NCI-H2107 treated with DMSO at 0.1 percent for 48 hours (cell line): ENCODE results near the gene STUM.

ENCODE experiments used
- DNase-seq: peaks from one replicate; lab custom pipeline; 2025; ENCODE audit not compliant: unreplicated experiment; lab: John Stamatoyannopoulos, UW

Gene STUM

DNA sequence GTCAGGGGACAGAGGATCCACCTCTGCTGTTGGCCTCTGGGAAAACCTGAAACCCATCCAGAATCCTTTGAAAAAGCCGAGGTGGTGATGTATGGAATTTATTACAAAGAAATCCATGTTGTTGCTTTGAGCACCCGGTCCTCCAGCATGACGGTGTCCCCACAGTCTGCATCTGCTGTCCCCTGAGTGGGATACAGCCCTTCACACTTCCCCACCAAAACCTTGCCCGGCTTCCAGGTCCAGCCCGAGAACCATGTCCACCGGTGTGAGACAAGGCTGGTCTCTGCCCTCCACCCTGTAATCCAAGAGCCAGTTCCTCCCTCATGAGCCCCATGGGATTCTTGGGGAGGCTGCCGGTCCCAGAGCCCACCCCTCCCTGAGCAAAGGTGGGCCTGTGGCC lies 70.5 kb downstream of the STUM start:
- DNase-seq: no peak

DNA sequence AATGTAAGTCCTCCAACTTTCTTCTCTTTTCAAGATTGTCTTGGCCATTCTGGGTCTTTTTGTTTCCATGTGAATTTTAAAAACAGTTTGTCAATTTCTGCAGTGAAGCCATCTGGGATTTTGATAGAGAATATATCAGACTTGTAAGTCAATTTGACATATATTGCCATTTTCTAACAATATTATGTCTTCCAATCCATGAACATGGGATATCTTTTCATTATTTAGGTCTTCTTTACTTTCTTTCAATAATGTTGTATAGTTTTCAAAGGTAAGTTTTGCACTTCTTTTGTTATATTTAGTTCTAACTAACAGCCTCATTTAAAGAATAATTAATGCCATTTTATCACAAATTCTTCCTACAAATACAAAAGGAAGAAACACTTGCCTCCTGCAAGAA lies 73.4 kb downstream of the STUM start:
- DNase-seq: no peak

DNA sequence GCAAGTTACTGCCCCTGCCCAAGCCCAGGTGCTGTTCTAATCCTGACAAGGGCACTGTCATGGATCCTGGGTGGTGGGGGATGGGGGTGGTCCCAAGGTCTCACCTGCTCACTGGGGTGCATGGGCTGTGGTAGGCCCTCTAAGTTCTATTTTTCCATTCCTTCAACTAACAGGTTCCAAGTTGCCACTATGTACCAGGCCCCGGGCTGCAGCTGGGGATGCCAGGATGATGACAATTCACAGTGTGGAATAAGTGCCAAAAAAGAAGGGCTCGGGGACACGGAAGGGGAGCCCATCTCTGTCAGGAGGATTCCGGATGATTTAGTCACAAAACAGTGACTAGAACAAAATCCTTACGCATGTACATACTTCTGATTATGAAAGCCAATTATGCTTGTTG lies 76.0 kb downstream of the STUM start:
- no peak for DNase-seq

DNA sequence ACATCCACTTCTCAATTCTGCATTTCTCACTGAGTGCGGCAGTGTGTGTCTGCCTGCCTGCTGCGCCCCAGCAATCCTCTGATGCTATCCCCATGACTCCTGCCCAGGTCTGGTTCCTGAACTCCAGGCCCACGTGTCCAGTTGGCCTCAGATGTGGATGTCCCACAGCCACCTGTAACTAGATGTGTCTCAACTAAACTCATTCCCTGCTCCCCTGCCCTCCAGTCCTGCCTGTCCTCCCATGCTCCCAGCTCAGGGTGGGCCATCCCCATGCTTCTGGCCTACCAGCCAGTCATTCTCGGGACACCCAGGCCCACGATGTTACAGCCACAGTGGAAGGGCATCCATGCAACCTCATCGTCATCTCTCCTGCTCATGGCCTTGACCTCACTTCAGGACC lies 76.8 kb downstream of the STUM start:
- DNase-seq: no peak

DNA sequence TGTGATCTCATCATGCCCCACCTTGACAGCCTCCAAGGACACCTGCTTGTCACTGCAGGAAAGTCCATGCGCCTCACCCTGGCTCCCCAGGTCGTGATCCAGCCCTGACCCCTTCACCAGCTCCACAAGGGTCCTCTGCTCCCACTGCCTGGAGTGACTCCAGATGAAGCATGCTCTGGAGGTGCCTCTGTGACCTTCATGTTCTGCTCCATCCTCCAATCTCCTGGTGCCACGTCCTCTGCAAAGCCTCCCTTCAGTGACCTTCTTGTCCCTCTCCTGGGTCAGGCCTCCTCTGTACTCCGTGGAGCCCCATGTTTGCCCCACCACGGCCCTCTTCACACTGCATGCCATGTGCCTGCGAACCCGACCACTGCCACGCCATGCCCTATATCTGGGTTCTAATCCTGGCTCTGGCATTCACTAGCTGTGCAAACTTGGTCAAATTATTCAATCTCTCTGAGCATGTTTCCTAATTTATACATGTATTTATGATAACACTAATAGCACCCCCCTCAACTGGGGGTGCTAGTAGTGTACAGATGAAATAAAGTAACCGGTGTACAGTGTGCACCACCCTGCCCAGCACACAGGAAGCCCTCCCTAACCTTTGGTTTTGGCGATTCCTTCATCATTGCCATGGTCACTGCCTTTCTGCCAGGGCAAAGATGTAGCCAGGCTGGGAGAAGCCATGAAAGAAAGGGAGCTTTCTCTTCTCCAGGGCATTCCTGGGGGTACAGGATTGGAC lies 77.4 kb downstream of the STUM start:
- DNase-seq: no peak

DNA sequence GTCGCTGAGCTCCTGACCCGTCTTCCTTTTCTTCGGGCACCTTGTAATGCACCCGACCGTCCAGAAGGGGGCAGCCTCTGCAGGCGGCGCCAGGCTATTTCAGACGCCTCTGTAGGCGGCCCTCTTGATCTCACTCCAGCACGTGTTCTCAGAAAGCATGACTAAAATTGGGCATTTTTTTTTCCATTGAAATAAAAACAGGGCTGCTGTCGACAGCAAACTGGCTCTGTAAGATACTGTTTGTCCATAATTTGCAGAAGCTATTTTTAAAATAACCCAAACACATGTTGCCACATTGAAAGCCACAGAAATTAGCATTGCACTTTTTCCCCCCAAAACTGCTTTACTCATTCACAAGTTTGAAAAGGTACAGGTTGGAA lies 78.0 kb downstream of the STUM start:
- DNase-seq: no peak

DNA sequence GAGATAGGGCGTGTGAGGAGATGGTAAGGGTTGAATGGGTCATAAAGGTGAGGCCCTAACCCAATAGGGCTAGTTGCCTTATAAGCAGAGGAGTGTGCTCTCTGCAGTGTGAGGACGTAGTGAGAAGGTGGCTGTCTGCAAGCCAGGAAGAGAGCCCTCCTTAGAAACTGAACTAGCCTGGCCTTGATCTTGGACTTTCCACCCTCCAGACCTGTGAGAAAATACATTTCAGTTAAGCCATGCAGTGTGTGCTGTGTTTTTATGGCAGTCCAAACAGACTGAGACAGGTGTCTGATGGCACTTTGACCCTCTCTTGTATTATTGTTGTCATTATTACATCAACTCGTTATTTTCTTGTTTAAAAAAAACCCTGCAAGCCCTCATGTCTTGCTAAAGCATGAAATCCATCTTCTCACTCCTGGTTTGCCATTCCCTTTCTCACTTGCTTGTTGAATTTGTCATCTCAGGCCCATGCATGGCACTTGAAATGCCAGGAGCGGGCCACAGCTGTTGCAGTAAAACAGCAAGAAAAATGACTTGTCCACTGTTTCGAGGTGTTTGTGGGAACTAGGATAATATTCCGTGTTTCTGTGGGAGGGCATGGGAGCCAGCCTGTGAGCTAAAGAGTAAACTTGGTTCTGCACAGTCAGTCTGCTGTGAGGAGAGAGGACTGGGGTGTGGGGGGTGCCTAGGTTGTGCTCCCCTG lies 78.6 kb downstream of the STUM start:
- DNase-seq: no peak

DNA sequence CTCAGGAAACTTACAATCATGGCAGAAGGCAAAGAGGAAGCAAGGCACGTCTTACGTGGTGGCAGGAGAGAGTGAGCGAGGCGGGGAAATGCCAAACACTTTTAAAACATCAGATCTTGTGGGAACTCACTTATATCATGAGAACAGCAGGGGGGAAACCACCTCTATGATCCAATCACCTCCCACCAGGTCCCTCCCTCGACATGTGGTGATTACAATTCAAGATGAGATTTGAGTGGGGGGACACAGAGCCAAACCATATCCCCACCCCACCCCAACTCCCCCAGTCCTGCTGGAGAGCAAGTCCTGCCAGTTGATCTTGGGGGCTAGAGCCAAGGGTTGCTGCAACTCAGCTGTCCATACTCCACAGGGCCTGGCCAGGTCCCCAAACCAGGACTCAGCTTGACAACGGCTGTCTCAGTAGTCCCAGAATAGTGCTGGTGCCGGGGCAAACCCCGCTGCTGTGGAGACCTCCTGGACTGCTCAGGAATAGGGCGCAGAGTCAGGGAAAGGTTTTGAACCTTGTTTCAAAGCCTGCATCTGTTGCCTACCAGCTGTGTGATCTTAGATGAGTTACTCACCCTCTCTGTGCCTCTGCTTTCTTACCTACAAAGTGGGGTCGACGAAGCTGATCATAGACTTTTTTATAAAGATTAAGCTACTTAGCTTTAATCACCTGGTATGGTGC lies 79.5 kb downstream of the STUM start:
- DNase-seq: no peak

DNA sequence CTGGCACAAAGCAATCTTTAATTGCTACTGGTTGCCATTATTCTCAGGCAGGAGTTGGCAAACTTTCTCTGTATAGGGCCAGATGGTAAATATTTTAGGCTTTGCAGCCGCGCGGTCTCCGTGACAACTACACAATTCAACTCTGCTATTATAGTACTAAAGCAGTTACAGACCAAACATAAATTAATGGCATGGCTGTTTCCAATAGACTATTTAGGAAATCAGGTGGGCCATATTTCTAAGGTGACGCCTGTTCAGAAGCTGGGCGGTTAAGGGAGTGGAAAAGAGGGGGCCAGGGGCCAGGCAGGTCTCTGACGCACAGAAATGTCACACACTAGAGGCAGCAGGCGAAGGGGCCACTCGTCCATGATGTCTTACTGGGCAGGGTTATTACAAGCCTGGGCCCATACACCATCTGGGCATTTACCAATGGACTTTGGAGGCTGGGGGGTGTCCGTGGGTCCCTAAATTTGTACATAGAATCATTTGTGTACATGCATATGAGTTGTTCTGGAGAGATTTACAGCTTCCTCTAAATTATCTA lies 80.1 kb downstream of the STUM start:
- DNase-seq: no peak

DNA sequence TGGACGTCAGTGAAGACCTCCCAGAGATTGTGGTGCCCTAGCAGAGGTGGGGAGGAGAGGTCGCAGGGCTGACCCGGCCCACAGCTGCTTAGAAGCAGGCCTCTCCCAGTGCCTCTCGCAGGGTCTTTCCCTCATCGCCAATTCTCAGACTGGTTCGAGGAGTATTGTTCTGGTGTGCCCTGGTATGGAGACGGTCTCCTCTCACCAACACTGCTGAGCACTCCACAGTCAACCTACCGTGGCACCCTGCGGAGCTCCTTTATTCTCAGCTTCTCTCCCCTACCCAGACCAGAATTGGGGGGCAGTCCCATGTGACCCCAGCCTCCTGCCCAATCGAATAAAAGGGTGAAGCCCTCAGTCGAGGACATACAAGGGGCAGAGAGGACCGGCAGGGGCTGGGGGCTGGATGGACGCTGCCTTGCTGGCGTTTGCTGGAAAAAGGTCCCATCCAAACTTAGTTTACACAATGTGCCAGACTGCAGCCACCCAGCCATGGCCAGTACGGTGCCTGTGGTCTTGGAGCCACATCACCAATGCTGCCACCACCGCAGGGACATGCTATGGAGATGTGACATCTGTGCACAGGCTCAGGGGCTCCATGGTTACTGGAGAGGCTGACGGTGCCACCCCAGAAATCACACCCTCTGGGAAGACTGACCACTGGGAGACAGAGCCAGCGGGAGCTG lies 80.8 kb downstream of the STUM start:
- no peak for DNase-seq

DNA sequence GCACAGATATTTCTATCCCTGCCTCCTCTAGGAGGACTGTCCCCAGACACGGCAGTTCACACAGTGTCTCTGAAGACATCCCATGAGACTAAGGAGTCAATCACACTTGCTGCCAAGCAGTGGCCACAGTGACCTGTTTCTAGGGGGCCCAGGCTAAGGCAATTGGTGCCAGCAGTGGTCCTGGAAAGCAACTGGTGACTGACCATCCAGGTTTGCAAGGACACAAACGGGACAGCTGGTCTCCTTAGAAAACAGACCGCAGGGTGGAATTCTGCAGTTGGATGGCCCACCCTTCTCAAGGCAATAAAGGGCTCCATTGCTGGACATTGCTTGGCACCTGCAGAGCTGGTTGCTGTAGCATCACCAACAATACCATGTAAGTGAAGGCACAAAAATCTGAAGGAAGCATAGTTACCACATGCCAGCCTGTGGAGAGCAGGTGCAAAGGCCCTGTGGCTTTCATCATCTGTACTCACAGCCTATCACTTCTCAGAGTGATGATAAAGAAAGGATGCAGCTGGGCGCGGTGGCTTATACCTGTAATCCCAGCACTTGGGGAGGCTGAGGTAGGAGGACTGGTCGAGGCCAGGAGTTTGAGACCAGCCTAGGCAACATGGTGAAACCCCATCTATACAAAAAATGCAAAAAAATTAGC lies 81.5 kb downstream of the STUM start:
- DNase-seq: no peak

DNA sequence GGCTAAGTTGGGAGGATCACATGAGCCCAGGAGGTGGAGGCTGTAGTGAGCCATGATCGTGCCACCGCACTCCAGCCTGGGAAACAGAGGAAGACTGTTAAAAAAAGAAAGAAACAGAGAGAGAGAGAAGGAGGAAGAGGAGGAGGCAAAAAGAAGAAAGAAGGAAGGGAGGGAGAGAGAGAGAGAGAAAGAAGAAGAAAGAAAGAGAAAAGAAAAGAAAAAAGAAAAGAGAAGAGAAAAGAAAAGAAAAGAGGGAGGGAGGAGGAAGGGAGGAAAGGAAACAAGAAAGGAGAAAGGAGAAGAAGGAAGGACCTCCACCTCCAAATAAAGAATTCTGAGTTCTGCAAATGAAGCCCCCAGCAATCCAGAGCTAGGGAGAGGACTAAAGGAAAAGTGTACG lies 82.0 kb downstream of the STUM start:
- no peak for DNase-seq

DNA sequence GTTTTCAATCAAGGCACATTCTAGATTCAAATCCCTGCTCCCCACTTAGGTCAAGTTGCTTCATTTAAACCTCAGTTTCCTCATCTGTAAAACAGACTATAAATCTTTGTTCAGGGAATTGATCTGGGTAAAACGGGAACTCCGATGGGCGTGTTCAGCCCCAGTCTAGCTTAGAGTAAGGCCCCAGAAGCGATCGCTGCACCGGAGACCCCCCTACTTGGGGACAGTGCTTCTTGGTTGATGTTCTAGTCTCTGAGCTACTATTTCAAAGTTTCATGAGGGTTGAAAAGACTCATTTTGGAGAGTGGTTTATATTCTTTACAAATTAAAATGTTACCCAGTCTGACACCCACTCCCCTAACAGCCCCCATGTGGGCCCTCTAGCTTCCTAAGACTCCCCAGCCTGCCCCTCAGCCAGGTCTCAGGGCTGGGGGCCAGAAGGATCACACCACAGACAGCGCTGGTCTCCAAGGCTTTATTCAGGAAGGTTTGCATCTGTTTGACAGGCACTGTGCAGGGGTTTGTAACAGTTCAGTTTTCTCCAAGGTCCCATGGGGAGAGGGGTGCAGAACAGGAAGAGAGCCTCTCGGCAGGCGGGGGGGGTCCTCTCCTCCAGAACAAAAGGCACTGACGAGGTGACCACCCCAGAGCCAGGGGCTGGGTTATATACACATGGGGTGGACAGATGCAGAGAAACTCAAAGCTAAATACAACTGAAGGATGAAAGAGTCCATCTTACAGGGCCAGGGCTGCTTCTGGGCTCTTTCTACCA lies 82.9 kb downstream of the STUM start:
- no peak for DNase-seq

DNA sequence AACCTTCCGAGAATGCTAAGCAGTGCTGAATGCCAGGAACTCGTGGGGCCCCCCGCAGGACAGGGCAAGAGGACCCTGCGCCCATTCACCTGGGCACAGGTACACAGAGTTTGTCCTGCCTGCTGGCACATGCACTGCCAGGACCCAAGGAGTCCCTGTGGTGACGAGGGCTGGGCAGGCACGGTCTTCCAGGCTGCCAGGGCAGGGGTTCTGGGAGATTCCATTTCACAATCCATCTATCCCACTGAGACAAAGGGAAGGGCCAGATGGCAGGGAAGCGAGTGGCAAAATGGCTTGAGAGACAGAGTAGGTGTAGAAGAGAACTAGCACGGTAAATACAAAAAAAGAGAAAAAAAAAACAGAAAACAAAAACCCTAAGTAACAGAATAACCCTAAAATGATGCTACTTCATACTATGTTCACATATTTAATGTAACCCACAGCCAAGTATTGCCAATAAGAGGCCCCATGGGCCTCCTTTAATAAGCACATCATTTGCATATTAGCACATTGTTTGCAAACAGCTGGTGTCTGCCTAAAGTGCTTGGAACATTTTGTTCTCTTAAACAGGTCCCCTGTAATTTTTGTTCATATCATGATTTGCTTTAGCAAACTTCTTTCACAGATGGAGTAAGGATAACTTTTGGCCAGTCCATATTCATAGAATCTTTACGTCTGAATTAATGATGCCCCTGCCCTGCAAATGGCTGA lies 83.8 kb downstream of the STUM start:
- DNase-seq: no peak

DNA sequence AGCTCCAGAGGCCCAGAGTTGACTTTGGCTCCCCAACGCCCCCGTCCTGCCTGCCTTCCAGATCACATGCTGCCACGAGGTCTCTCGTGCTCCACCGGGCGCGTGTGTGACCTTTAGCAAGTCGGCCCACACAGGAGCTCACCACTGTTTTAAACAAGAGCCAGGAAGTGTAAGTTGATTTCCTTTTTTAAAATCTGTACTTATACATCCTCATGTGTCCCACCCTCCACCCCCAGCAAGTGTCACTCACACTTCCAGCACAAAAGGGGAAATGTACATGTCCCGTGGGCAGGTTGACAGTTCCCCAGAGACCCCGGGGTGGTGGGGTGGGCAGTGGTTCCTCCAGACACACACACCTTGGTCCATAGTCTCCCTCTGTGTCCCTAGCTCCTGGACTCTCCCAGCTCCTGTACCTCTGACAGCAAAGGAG lies 84.4 kb downstream of the STUM start:
- DNase-seq: no peak

DNA sequence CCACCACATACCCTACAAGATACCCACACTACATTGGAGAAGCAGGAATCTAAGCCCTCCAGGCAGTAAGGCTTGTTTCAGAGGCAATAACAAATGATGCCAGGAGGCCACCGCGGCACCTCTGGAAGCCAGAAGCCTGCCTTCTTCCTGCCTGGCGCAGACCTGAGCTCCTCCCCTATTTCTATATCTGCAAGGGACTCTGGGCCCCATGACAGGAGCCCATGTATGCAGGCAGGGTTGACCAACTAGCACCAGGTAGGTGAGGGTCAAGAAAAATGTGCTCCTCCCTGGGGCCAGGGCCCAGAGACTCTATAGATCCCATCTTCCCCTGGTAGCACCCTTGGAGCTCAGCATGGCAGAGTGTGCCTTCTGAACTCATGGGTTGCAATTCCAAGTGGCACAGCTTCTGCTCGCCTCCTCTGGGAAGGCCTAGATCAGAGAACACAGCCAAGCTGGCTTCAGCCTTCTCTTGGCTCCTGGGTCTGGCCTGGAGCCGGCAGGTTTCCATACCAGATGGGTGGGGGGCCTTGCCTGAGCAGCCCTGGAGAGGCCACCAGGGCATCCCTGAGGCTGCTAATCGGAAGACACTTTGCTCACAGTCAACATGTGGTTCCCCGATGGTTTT lies 85.1 kb downstream of the STUM start:
- no peak for DNase-seq

DNA sequence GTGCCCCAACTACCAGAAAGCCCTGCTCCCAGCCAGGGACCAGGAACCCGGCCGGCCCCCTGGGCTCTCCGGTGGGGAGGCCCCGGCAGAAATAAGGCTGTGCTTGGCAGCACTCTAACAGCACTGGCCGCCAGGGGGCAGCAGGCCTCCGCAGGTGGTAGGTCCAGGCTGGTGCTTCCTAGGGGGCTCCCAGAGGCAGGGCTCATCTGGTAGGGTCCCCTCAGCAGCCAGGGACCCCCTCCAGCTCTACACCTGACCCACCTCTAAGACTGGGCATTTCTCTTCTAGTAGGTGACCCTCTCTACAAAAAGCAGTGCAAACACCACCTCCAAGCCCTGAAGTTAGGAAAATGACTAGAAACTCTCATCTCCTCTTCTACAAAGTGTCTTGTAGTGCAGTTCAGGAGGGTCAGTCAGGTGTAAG lies 85.6 kb downstream of the STUM start:
- DNase-seq: peak; percentile 29

DNA sequence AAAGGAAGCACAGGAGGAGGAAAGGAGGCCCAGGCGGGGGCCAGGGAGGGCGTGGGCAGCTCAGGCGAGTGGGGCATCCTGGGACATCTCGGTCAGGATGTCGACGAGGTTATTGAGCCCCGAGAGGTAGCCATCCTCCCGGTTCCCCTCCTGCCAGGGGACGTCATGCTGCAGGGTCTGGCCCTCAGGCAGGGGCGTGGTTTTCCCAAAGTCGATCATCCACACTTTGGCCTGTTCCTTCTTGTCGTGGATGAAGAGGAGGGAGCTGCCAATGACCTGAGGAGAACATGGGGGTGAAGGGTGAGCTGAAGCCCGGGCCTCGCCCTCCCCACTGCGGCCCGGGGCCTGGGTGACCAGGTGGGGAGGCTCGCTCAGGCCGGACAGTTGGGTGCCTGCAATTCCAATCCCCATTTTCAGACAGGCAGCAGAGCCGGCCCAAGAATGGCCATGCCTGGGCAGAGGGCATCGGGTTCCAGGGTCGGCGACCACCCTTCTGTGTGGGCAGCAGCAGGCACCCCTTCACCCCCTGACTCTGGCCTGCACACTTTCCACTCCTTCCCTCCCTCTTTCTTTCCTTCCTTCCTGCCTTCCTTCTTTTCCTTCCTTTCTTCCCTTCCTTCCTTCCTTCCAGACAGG lies 86.2 kb downstream of the STUM start:
- DNase-seq: no peak
